Measurements from ENCODE around the gene MTFR2.
"Not testable (repeated sequence)": the region's sequence is repeated elsewhere in the genome, so short reads cannot be mapped to it uniquely, and the experiment has no call there.

Gene MTFR2

GRCh38 chr6:136232701-136233100, 17.4 kb downstream of the MTFR2 start:
- DNase-seq, result no peak

GRCh38 chr6:136230219-136230853, 19.8 kb downstream of the MTFR2 start:
- no peak for DNase-seq

- DNase-seq, result no peak
Measured at GRCh38 chr6:136228814-136229213, 21.3 kb downstream of the MTFR2 start.

- DNase-seq, result no peak
Measured at GRCh38 chr6:136226674-136227377, 23.3 kb downstream of the MTFR2 start.

GRCh38 chr6:136226027-136226673, 24.0 kb downstream of the MTFR2 start:
- no peak for DNase-seq

- DNase-seq, result no peak
Measured at GRCh38 chr6:136225496-136225895, 24.6 kb downstream of the MTFR2 start.

- DNase-seq, result not testable (repeated sequence)
Measured at GRCh38 chr6:136224974-136225373, 25.1 kb downstream of the MTFR2 start.

- no peak for DNase-seq
Measured at GRCh38 chr6:136216503-136217401, 33.4 kb downstream of the MTFR2 start.

GRCh38 chr6:136213853-136214252, 36.3 kb downstream of the MTFR2 start:
- DNase-seq, result no peak

- no peak for DNase-seq
Measured at GRCh38 chr6:136213012-136213539, 37.0 kb downstream of the MTFR2 start.

- DNase-seq, result no peak
Measured at GRCh38 chr6:136212608-136213007, 37.5 kb downstream of the MTFR2 start.

- DNase-seq, result no peak
Measured at GRCh38 chr6:136210398-136211165, 39.5 kb downstream of the MTFR2 start.

- DNase-seq, result no peak
Measured at GRCh38 chr6:136209496-136209895, 40.6 kb downstream of the MTFR2 start.

GRCh38 chr6:136208783-136209182, 41.3 kb downstream of the MTFR2 start:
- no peak for DNase-seq

- no peak for DNase-seq
Measured at GRCh38 chr6:136201732-136202131, 48.4 kb downstream of the MTFR2 start.

- no peak for DNase-seq
Measured at GRCh38 chr6:136192902-136193301, 57.2 kb downstream of the MTFR2 start.

- DNase-seq, result no peak
Measured at GRCh38 chr6:136191606-136192312, 58.4 kb downstream of the MTFR2 start.

- no peak for DNase-seq
Measured at GRCh38 chr6:136189104-136189503, 61.0 kb downstream of the MTFR2 start.

- no peak for DNase-seq
Measured at GRCh38 chr6:136188486-136188885, 61.6 kb downstream of the MTFR2 start.

GRCh38 chr6:136186363-136186762, 63.7 kb downstream of the MTFR2 start:
- DNase-seq, result no peak

- DNase-seq, result no peak
Measured at GRCh38 chr6:136184738-136185137, 65.4 kb downstream of the MTFR2 start.

Measured in cerebellar nuclear complex (tissue), 1 donor.